ENCODE measurements around the gene FAM227B. TPM values are rescaled to one million over a fixed set of nuclear protein-coding genes. Genes with fewer than 3 reads are reported as not detected.

Gene FAM227B
- total RNA-seq, 1 donor from 2014 or later: 25.1 TPM

- no peaks in the 10 kb centered on the region for H3K27me3 Mint-ChIP-seq (ENCODE audit: insufficient read depth, low read depth)
- H3K27ac Mint-ChIP-seq: no peak overlapping the region
- Histone ChIP-seq H3K4me2 (no peak overlapping the region), H3K9me3 (ENCODE audit: low read depth) (no peaks in the 10 kb centered on the region), H4K20me1 (ENCODE audit: low read depth) (no peaks in the 10 kb centered on the region), H3K79me2 (ENCODE audit: low read depth) (no peaks in the 10 kb centered on the region), H3K4me3 (no peak overlapping the region), H3K27ac (no peak overlapping the region), H3K27me3 (no peaks in the 10 kb centered on the region), H3K36me3 (no peaks in the 10 kb centered on the region), H3K4me1 (no peaks in the 10 kb centered on the region), H3K9ac (no peak overlapping the region), H2AFZ (replicated peaks) (no peak overlapping the region), H3F3A (ENCODE audit: low read depth) (no peaks in the 10 kb centered on the region)
- DNase-seq (ENCODE audit: low spot score): no peak
- no peaks in the 10 kb centered on the region for H3K36me3 Mint-ChIP-seq
- TF ChIP-seq CTCF (IDR thresholded peaks at IDR 0.05) (no peak), EZH2phosphoT487 (IDR thresholded peaks at IDR 0.05) (no peak), EZH2 (IDR thresholded peaks at IDR 0.05) (no peak)
- no peaks in the 10 kb centered on the region for H3K4me1 Mint-ChIP-seq
- H3K4me3 Mint-ChIP-seq: no peak overlapping the region
- no peaks in the 10 kb centered on the region for H3K9me3 Mint-ChIP-seq
These were observed 196.6 kb downstream of the FAM227B start for GRCh38 chr15:49423901-49424550.

GRCh38 chr15:49423021-49423420 lies 197.6 kb downstream of the FAM227B start, which contains the start of gene FGF7:
Gene FGF7 (plus strand): TSS chr15:49423242. CDS start chr15:49424298, 1,056 bp downstream.
- Histone ChIP-seq H3K27ac (no peak within 1 kb of the TSS), H3K36me3 (no peaks in the 10 kb centered on the region), H2AFZ (replicated peaks) (peak within 1 kb of the TSS; percentile 65), H3K27me3 (no peaks in the 10 kb centered on the region), H3K4me1 (no peaks in the 10 kb centered on the region), H3F3A (ENCODE audit: low read depth) (no peaks in the 10 kb centered on the region), H3K9ac (no peak within 1 kb of the TSS), H3K9me3 (ENCODE audit: low read depth) (no peaks in the 10 kb centered on the region), H3K4me3 (no peak within 1 kb of the TSS), H4K20me1 (ENCODE audit: low read depth) (no peaks in the 10 kb centered on the region), H3K4me2 (no peak within 1 kb of the TSS), H3K79me2 (ENCODE audit: low read depth) (no peaks in the 10 kb centered on the region)
- H3K27ac Mint-ChIP-seq: no peak within 1 kb of the TSS
- no peak within 1 kb of the TSS for H3K4me3 Mint-ChIP-seq
- H3K4me1 Mint-ChIP-seq: no peaks in the 10 kb centered on the region
- no peaks in the 10 kb centered on the region for H3K27me3 Mint-ChIP-seq (ENCODE audit: insufficient read depth, low read depth)
- TF ChIP-seq EZH2 (IDR thresholded peaks at IDR 0.05): no peak
- TF ChIP-seq CTCF (IDR thresholded peaks at IDR 0.05): no peak
- TF ChIP-seq EZH2phosphoT487 (IDR thresholded peaks at IDR 0.05): no peak
- DNase-seq (ENCODE audit: low spot score): peak; percentile 25
- H3K36me3 Mint-ChIP-seq: no peaks in the 10 kb centered on the region
- H3K9me3 Mint-ChIP-seq: no peaks in the 10 kb centered on the region

- no peak overlapping the region for H3K4me2 ChIP-seq
- H3K4me1 ChIP-seq: no peaks in the 10 kb centered on the region
- H3K27ac ChIP-seq: no peak overlapping the region
- peak; percentile 67 for DNase-seq (ENCODE audit: low spot score)
- no peaks in the 10 kb centered on the region for H4K20me1 ChIP-seq (ENCODE audit: low read depth)
- no peaks in the 10 kb centered on the region for H3K79me2 ChIP-seq (ENCODE audit: low read depth)
- Mint-ChIP-seq H3K4me1 (no peaks in the 10 kb centered on the region), H3K9me3 (no peaks in the 10 kb centered on the region), H3K27ac (no peak overlapping the region), H3K36me3 (no peaks in the 10 kb centered on the region), H3K27me3 (ENCODE audit: insufficient read depth, low read depth) (no peaks in the 10 kb centered on the region), H3K4me3 (no peak overlapping the region)
- peak; percentile 89 for TF ChIP-seq CTCF (IDR thresholded peaks at IDR 0.05)
- no peak for TF ChIP-seq EZH2phosphoT487 (IDR thresholded peaks at IDR 0.05)
- no peak for TF ChIP-seq EZH2 (IDR thresholded peaks at IDR 0.05)
- H2AFZ ChIP-seq (replicated peaks): peak overlapping the region; percentile 75
- H3K9ac ChIP-seq: no peak overlapping the region
- no peaks in the 10 kb centered on the region for H3K27me3 ChIP-seq
- no peak overlapping the region for H3K4me3 ChIP-seq
- no peaks in the 10 kb centered on the region for H3K36me3 ChIP-seq
- H3F3A ChIP-seq (ENCODE audit: low read depth): no peaks in the 10 kb centered on the region
- no peaks in the 10 kb centered on the region for H3K9me3 ChIP-seq (ENCODE audit: low read depth)
These were observed 198.6 kb downstream of the FAM227B start for GRCh38 chr15:49421991-49422390.
